CD1c-positive myeloid dendritic cell (primary cell): Measurements from ENCODE around the gene PROSER1.
"Not testable (repeated sequence)": the region's sequence is repeated elsewhere in the genome, so short reads cannot be mapped to it uniquely, and the experiment has no call there.

ENCODE experiments used
- DNase-seq: peaks from one replicate; pipeline ENCODE4 v3.0.0-alpha.2; 2016; ENCODE audit errors: extremely low spot score

The PROSER1 gene

GRCh38 chr13:39025433-39025839 is 12.5 kb downstream of the PROSER1 start:
- DNase-seq, result no peak

GRCh38 chr13:39023761-39024160 is 14.1 kb downstream of the PROSER1 start:
- DNase-seq, result no peak

GRCh38 chr13:39023316-39023715 is 14.6 kb downstream of the PROSER1 start:
- no peak for DNase-seq

- DNase-seq, result no peak
Observed at GRCh38 chr13:39020853-39021462, 16.9 kb downstream of the PROSER1 start.

- no peak for DNase-seq
Observed at GRCh38 chr13:39016787-39017186, 21.1 kb downstream of the PROSER1 start.

- DNase-seq, result no peak
Observed at GRCh38 chr13:39016087-39016486, 21.8 kb downstream of the PROSER1 start.

GRCh38 chr13:39013462-39013861 is 24.4 kb downstream of the PROSER1 start:
- DNase-seq, result no peak

GRCh38 chr13:39012608-39013007 is 25.3 kb downstream of the PROSER1 start:
- DNase-seq, result no peak

- DNase-seq, result not testable (repeated sequence)
Observed at GRCh38 chr13:39006371-39007111, 31.3 kb downstream of the PROSER1 start.

GRCh38 chr13:38998739-38999138 is 39.1 kb downstream of the PROSER1 start:
- DNase-seq, result no peak

- no peak for DNase-seq
Observed at GRCh38 chr13:38993381-38993780, 44.5 kb downstream of the PROSER1 start.

GRCh38 chr13:38990693-38991092 is 47.2 kb downstream of the PROSER1 start, which contains the start of gene STOML3:
Gene STOML3, minus strand, starts transcription at chr13:38990831. Its CDS starts 110 bp downstream, at chr13:38990721.
- DNase-seq, result no peak

- no peak for DNase-seq
Observed at GRCh38 chr13:38981096-38981495, 56.8 kb downstream of the PROSER1 start.

GRCh38 chr13:38980750-38981078 is 57.2 kb downstream of the PROSER1 start:
- DNase-seq, result no peak

- no peak for DNase-seq
Observed at GRCh38 chr13:38979891-38980749, 57.8 kb downstream of the PROSER1 start.

GRCh38 chr13:38970380-38971051 is 67.4 kb downstream of the PROSER1 start:
- no peak for DNase-seq

- no peak for DNase-seq
Observed at GRCh38 chr13:38969187-38969586, 68.7 kb downstream of the PROSER1 start.

- DNase-seq, result no peak
Observed at GRCh38 chr13:38967446-38967845, 70.4 kb downstream of the PROSER1 start.

GRCh38 chr13:38965281-38965680 is 72.6 kb downstream of the PROSER1 start:
- no peak for DNase-seq

- DNase-seq, result no peak
Observed at GRCh38 chr13:38960175-38960574, 77.7 kb downstream of the PROSER1 start.
